HG03025 (cell line): Measurements from ENCODE around the gene ATL3.
"Not testable (repeated sequence)": the region's sequence is repeated elsewhere in the genome, so short reads cannot be mapped to it uniquely, and the experiment has no call there.

Source experiments
- ATAC-seq: cut with Tn5 transposase; IDR thresholded peaks from one replicate; pipeline ENCODE4 v1.9.1; 2021; ENCODE audit warnings: mild to moderate bottlenecking, moderate library complexity; ENCODE audit not compliant: unreplicated experiment, low FRiP score

The ATL3 gene

DNA sequence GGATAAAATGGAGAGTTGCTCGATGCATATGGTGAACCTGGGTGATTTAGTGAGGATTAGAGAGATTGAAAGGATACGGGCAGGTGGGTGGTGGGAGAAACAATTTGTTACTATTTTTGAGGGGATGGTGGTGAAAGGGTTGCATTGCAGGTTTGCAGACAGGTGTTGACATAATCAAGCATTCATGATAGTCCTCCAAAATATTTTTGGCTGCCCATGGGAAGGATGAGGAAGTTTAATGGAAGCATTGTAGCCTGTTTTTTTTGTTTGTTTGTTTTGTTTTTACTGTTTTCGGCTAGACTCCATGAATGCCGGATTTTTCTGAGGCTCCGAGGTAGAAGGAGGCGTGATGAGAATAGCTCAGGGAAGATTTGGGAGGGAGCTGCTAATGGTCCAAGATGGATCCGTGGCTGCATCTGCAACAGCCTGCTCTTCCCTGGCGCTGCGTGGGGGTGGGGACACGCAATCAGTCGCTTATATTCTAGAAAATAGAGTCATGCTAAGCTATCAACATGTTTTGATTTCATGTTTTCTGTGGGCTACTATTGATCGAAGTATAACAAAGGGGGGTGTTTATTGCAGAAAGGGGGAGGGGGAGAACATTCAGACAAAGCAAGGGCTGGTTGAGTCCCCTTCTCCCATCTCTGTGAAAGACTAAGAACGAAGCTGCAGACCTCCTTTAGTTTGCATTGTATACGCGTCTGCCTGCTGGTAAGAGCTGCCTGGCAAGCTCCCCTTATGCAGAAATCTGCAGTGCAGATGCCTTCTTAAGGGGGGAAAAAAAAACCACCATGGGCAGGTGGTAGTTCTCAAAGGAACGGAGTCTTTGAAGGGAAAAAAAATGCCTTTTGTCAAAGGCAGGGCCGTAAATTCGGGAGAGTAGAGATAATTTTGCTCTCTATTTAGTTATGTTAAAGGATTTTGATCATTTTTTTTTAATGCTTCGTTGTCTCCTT lies 11.2 kb upstream of the ATL3 start:
- peak; percentile 5 for ATAC-seq

GRCh38 chr11:63681321-63682065 lies 10.3 kb upstream of the ATL3 start, which contains the start of gene RTN3:
TSS of gene RTN3 (plus strand) at chr11:63681500. CDS start at chr11:63681637, 137 bp downstream.
- ATAC-seq, result peak; percentile 76

DNA sequence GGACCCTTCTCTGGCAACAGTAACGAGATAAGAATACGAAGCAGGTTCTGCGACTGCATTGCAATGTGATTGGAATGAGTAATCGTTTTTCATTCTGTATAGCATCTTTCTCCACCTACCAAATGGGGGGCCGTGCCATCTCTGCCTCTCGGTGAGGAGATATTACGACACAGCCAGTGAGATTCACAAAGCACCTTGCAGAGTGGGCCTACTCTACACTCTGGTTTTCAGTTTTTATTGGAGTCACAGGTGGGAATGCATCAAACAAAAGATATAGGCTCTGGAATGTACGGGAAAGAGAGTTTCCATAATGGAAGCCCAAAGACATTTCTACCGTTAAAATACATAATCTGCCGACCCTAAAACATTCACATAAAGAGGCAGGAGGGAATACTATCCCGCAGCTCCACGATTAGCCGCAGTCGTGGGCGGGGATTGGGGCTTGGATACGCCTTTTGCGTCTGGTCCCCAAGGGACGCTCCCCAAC lies 9.7 kb upstream of the ATL3 start:
- no peak for ATAC-seq

- no peak for ATAC-seq
Observed at GRCh38 chr11:63673579-63673978, 2.4 kb upstream of the ATL3 start.

- no peak for ATAC-seq
Observed at GRCh38 chr11:63672936-63673539, 1.9 kb upstream of the ATL3 start.

DNA sequence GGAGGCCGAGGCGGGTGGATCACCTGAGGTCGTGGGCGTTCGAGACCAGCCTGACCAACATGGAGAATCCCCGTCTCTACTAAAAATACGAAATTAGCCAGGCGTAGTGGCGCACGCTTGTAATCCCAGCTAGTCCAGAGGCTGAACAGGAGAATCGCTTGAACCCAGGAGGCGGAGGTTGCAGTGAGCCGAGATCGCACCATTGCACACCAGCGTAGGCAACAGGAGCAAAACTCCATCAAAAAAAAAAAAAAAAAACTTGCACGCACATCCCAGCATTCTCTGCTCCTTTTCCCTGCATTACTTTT lies 934 bp upstream of the ATL3 start:
- no peak for ATAC-seq

GRCh38 chr11:63670433-63671321 lies 499 bp downstream of the ATL3 start:
- peak; percentile 28 for ATAC-seq

GRCh38 chr11:63670096-63670432 lies 1.1 kb downstream of the ATL3 start:
- no peak for ATAC-seq

- no peak for ATAC-seq
Observed at GRCh38 chr11:63667995-63668795, 3.0 kb downstream of the ATL3 start.

DNA sequence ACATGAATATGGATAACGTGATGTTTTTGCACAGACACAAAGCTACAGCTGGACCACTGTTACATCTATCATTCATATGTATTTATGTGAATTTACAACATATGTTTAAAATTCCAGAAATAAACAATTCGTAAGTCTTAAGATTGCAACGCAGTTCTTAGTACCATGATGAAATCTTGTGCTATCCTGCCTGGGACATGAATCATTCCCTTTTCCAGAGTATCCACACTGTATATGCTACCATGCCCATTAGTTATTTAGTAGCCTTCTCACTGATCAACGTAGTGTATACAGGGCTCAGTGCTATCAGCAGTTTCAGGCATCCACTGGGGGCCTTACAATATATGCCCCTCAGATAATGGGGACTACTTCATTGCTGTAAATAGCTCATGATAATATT lies 4.3 kb downstream of the ATL3 start:
- no peak for ATAC-seq

GRCh38 chr11:63663809-63664208 lies 7.4 kb downstream of the ATL3 start:
- ATAC-seq, result no peak

- no peak for ATAC-seq
Observed at GRCh38 chr11:63660972-63661371, 10.2 kb downstream of the ATL3 start.

DNA sequence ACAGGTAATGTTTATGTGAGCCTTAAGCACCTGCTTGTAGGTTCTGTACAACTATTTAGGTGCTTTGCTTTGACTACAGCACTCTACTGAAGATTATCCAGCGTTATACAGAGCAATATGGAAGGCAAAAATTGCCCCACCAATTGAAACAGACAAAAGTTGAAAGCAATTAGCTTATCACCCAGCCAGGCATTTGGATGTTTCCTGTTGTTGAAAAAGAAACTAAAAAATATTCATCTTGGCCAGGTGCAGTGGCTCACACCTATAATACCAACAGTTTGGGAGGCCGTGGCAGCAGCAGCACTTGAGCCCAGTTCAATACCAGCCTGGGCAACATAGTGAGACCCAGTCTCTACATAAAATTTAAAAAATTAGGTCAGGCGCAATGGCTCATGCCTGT lies 18.5 kb downstream of the ATL3 start:
- no peak for ATAC-seq

DNA sequence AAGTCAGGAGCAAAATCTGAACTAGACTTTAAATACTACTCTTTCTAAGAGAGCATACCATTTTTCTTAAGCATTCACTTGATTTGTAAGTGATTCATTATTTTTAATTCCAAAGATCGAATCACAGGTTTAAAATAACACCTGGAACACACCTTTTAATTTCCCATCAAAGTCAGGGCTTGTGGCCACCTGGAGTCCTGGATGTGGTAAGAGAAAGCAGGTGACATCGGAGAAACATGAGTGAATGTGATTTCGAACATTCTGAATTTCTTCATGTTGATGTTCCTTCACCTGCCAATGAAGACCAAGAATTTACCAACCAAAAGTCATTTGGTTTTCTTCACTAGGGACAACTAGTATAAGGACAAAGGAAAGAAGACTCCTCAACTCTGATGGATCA lies 28.0 kb downstream of the ATL3 start:
- no peak for ATAC-seq

GRCh38 chr11:63641727-63642126 lies 29.4 kb downstream of the ATL3 start:
- ATAC-seq, result no peak

DNA sequence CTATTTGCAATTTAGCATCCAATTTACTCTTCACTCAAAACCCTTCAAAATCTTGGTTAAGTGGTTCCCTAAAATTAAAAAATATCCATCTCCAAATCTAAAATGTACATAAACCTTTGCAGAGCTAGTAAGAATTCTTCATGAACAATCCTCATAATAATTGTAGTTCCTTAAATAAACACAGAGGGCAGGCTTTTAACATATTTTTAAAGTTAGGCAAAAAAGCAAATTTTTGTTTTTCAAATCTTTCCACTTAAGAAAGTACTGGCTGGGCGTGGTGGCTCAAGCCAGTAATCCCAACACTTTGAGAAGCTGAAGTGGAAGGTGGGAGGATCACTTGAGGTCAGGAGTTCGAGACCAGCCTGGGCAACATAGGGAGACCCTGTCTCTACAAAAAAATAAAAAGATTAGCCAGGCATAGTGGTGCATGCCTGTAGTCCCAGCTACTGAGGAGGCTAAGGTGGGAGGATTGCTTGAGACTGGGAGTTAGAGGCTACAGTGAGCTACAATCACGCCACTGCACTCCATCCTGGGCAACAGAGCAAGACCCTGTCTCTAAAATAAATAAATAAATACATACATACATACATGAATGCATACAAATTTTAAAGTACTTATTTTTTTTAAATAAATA lies 31.9 kb downstream of the ATL3 start:
- no peak for ATAC-seq

GRCh38 chr11:63638436-63638835 lies 32.7 kb downstream of the ATL3 start:
- not testable (repeated sequence) for ATAC-seq

DNA sequence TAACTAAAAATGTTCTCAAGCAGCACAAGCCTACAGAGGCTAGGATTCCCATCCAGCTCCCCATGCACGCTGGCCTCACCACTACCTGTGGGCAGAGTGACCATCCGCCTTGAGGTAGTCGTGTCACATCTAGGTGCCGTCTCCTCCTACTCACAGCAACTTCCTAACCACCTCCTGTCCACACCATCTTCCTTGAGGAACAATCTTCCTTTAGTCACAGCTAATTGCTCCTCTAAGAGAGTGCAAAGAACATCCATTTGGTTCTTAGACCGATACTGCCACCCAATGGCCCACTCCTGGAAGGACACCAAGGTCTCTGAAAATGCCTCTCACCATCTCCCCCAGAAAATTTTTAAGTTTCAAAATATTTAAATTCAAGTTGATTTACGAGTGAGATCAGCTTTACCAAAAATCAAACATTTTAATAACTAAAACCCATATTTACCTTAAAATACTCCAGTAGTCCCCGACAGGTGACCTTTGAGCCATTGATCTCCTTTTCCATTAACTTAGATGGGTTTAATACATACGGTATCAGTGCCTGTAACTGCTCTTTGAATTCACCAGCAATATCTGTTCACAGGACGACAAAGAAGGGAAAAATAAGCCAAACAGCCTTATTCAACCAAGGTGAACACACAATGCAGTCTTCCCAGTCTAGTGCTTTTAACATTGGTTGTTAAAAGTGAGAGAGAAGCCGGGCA lies 35.3 kb downstream of the ATL3 start:
- no peak for ATAC-seq
